Thyroid gland (tissue), 4 donors: Measurements from ENCODE around the gene HIPK2. TPM values are rescaled to one million over a fixed set of nuclear protein-coding genes. Genes with fewer than 3 reads are reported as not detected.

Experiments
- DNase-seq, 2 donors: peaks; one replicate each; pipeline ENCODE4 v3.0.0-alpha.2; 2019
- H3K27ac ChIP-seq, 3 donors: fragments of 200-600 bp; sonication (generic); 1 replicate in 2 of 3; 2 replicates in 1 of 3; pipeline ENCODE4 v1.5.1; 2016 to 2019; ENCODE audit warnings: mild to moderate bottlenecking in 1 of 3, moderate library complexity in 1 of 3
- H3K27me3 ChIP-seq: fragments of 200-600 bp; sonication (generic); one replicate; pipeline ENCODE4 v1.5.1; 2019
- H3K36me3 ChIP-seq, 2 donors: fragments of 200-600 bp; sonication (generic); one replicate each; pipeline ENCODE4 v1.5.1; 2016 to 2019
- H3K4me1 ChIP-seq, 2 donors: fragments of 200-600 bp; sonication (generic); one replicate each; pipeline ENCODE4 v1.5.1; 2017 to 2019
- H3K4me3 ChIP-seq, 3 donors: fragments of 200-600 bp; sonication (generic); replicated peaks in 1 of 3; 1 replicate in 2 of 3; 2 replicates in 1 of 3; pipeline ENCODE4 v1.5.1; 2016; ENCODE audit warnings: mild to moderate bottlenecking in 1 of 3
- H3K9me3 ChIP-seq: fragments of 200-600 bp; sonication (generic); one replicate; pipeline ENCODE4 v1.5.1; 2017
- POLR2A ChIP-seq, 2 donors: fragments of 450-650 bp; IDR thresholded peaks; one replicate each; pipeline ENCODE4 v1.6.1; 2017; ENCODE audit warnings: antibody characterized with exemption in 2 of 2, mild to moderate bottlenecking in 2 of 2, moderate library complexity in 1 of 2
- WGBS, 2 donors: methylation state at CpG; one replicate each; pipeline ENCODE4 v1.1.5; 2017; 5-methylcytosine and 5-hydroxymethylcytosine counted together
- intact Hi-C: fragments of 100-400 bp; cut with DNase I; formaldehyde crosslinking; loops from one replicate; pipeline ENCODE4 v1.15.1; 2023
- total RNA-seq, 4 donors: library from RNA; depleted of rRNA; stranded (reverse); fragments of >200 nt; gene quantifications; one replicate each; pipeline ENCODE4 v1.2.3, GENCODE V29; 2016
- TF ChIP-seq, protein P1 (sequence below), 6 experiments: fragments of 200-600 bp in 3 of 6; fragments of 450-650 bp in 3 of 6; sonication (generic) in 3 of 6; IDR thresholded peaks; one replicate each; pipeline ENCODE4 v1.5.1; 2016 to 2019; ENCODE audit warnings: antibody characterized with exemption in 6 of 6, mild to moderate bottlenecking in 2 of 6, inconsistent platforms in 1 of 6, moderate library complexity in 1 of 6

Gene HIPK2
- total RNA-seq, 4 donors from 2014 or later = 31.3 to 58.5 (median 41.0) TPM

DNA sequence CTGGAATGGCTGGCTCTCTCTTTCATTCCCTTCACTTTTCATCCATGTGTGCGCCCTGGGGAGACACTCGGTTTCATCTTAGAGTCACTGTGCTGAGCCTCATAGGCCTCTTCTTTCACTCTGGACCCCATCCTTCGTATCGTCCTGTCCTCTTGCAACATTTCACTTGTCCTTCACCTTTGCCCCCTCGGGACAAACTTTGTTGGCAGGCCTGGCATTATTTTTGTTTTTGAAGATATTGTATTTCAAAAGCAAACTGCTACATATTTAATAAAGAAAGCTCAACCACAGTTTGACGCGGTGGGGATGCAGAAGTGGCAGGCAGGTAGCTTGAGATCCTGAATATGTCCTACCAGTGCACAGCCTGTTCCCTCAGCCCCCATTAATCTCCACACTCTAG lies 36.6 kb downstream of the HIPK2 start:
- Histone ChIP-seq H3K4me3 (no peak overlapping the region), H3K9me3 (no peaks in the 10 kb centered on the region), H3K36me3 (no peaks in the 10 kb centered on the region), H3K4me1 (peaks cover 41 to 62% of the 10 kb centered on the region in 2 donors), H3K27ac (peak overlapping the region in 2 of 3 donors; percentile 67 to 69), H3K27me3 (no peaks in the 10 kb centered on the region)
- intact Hi-C loops = no loop called here
- DNase-seq = no peak
- TF ChIP-seq POLR2A (IDR thresholded peaks at IDR 0.05) = no peak
- TF ChIP-seq, protein P1, sequence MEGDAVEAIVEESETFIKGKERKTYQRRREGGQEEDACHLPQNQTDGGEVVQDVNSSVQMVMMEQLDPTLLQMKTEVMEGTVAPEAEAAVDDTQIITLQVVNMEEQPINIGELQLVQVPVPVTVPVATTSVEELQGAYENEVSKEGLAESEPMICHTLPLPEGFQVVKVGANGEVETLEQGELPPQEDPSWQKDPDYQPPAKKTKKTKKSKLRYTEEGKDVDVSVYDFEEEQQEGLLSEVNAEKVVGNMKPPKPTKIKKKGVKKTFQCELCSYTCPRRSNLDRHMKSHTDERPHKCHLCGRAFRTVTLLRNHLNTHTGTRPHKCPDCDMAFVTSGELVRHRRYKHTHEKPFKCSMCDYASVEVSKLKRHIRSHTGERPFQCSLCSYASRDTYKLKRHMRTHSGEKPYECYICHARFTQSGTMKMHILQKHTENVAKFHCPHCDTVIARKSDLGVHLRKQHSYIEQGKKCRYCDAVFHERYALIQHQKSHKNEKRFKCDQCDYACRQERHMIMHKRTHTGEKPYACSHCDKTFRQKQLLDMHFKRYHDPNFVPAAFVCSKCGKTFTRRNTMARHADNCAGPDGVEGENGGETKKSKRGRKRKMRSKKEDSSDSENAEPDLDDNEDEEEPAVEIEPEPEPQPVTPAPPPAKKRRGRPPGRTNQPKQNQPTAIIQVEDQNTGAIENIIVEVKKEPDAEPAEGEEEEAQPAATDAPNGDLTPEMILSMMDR (IDR thresholded peaks at IDR 0.05) = no peak
- 90 to 91% methylated on average over 7 of the region's 7 CpGs for WGBS, 2 donors

DNA sequence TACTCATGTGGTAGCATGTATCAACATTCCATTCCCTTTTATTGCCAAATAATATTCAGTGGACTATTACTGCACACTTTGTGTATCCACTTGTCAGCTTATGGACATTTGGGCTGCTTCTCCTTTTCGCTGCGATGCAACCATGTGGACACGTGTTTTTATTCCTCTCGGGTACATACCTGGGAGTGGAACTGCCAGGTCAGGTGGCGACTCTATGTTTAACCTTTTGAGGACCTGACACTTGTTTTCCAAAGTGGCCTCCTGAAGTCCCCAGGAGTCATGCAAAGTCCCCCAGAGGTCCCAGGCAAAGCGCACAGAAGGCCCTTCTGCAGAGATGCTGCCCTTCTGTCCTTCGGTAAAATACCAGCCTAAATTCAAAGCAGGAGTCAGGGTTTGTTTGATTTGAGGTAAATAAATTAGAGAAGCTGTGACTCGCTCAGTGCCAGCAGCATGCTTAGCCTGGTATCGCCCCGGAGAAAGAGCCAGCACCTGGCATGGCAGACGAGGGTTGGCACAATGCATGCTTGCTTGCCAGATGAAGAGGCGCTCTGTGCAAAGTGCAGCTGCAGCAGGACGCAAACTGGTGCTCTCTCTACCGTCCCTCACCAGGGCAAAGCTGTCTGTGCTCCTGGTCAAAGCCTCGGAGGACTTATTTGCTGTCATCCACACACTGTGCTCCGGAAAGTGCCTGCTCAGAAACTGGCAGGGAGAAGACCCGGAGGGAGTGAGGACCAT lies 37.8 kb downstream of the HIPK2 start:
- WGBS, 2 donors = 55 to 63% methylated on average over 17 of the region's 17 CpGs
- Histone ChIP-seq H3K27ac (peak overlapping the region; percentile 31 to 69 (median 67)), H3K4me3 (no peak overlapping the region), H3K36me3 (no peaks in the 10 kb centered on the region), H3K4me1 (peaks cover 34 to 53% of the 10 kb centered on the region in 2 donors), H3K27me3 (no peaks in the 10 kb centered on the region), H3K9me3 (no peaks in the 10 kb centered on the region)
- intact Hi-C loops = no loop called here
- DNase-seq = peak; percentile 64 to 69
- TF ChIP-seq, protein P1 (IDR thresholded peaks at IDR 0.05) = no peak
- TF ChIP-seq POLR2A (IDR thresholded peaks at IDR 0.05) = peak in 1 of 2 donors; percentile 10

DNA sequence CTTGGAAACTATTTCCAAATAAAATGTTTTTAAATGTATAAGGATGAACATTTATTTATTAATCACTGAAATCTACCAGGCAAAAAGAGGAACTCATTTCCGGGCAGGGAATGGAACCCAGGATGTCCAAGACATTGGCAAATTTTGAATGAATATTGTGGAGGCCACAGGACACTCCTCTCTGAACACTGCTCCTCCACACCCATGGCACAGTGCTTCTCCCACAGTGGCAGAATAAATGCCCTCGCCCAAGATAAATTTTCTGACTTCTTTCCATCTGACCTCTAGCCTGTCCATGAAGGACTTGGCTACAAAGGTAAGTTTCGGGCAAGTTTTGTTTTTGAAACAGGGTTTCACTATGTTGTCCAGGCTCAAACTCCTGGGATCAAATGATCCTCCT lies 39.0 kb downstream of the HIPK2 start:
- Histone ChIP-seq H3K27ac (peak overlapping the region in 2 of 3 donors; percentile 67 to 69), H3K4me1 (peaks cover 34 to 59% of the 10 kb centered on the region in 2 donors), H3K4me3 (no peak overlapping the region), H3K27me3 (no peaks in the 10 kb centered on the region), H3K9me3 (no peaks in the 10 kb centered on the region), H3K36me3 (no peaks in the 10 kb centered on the region)
- DNase-seq = no peak
- intact Hi-C loops = no loop called here
- no peak for TF ChIP-seq POLR2A (IDR thresholded peaks at IDR 0.05)
- TF ChIP-seq, protein P1 (IDR thresholded peaks at IDR 0.05) = no peak
- WGBS, 2 donors = 93 to 98% methylated on average over 3 of the region's 3 CpGs

DNA sequence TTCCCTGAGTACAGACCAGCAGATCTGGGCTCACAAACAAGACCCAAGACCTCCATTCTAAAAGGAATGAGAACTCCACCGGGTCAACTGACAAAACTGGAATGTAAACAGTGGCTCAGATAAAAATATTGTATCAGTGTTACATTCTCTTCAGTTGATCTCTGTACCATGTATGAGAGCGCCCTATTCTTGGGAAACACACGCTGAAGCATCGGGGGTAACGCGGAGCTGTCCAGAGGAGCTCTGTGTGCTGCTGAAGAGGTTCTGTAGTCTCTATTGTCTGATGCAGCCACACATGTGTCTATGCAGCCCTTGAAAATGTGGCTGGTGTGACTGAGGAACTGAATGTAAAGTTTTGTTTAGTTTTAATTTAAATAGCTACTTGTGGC lies 39.7 kb downstream of the HIPK2 start:
- TF ChIP-seq, protein P1 (IDR thresholded peaks at IDR 0.05) = no peak
- TF ChIP-seq POLR2A (IDR thresholded peaks at IDR 0.05) = no peak
- 84 to 88% methylated on average over 6 of the region's 6 CpGs for WGBS, 2 donors
- Histone ChIP-seq H3K36me3 (no peaks in the 10 kb centered on the region), H3K27me3 (no peaks in the 10 kb centered on the region), H3K4me3 (no peak overlapping the region), H3K27ac (peak overlapping the region in 2 of 3 donors; percentile 63 to 69), H3K4me1 (peaks cover 31 to 63% of the 10 kb centered on the region in 2 donors), H3K9me3 (no peaks in the 10 kb centered on the region)
- DNase-seq = no peak
- intact Hi-C loops = no loop called here
